Stimulated activated CD4-positive, alpha-beta T cell treated with anti-CD3 and anti-CD28 coated beads, Interleukin-1b, Interleukin-23, amount 100 ng/mL, for 1 hour (primary cell): ENCODE measurements around the gene HIRIP3.
A peak's percentile ranks its signal among the peaks of the same experiment; 100 is the strongest.

Experiments
- DNase-seq, 2 donors: peaks; one replicate each; pipeline ENCODE4 v3.0.0-alpha.2; 2020; ENCODE audit warnings: low read depth in 2 of 2

Gene HIRIP3

GRCh38 chr16:29983420-29984136 is 11.8 kb downstream of the HIRIP3 start:
- DNase-seq, result no peak

GRCh38 chr16:29982560-29983419 is 12.6 kb downstream of the HIRIP3 start:
- no peak for DNase-seq

- DNase-seq, result no peak
These were observed 16.7 kb downstream of the HIRIP3 start for GRCh38 chr16:29978564-29979270.

- DNase-seq, result no peak
These were observed 17.3 kb downstream of the HIRIP3 start for GRCh38 chr16:29978081-29978480.

GRCh38 chr16:29977063-29977825 is 18.2 kb downstream of the HIRIP3 start:
- no peak for DNase-seq

- no peak for DNase-seq
These were observed 19.5 kb downstream of the HIRIP3 start for GRCh38 chr16:29975811-29976511.

GRCh38 chr16:29975134-29975538 is 20.3 kb downstream of the HIRIP3 start:
- DNase-seq, result no peak

GRCh38 chr16:29974291-29975133 is 20.9 kb downstream of the HIRIP3 start:
- DNase-seq, result no peak

GRCh38 chr16:29973384-29974246 is 21.8 kb downstream of the HIRIP3 start, which contains the start of gene TAOK2:
Gene TAOK2, plus strand, starts transcription at chr16:29973868. Its CDS starts 3,905 bp downstream, at chr16:29977773.
- DNase-seq, result peak; percentile 80 to 83

GRCh38 chr16:29972992-29973383 is 22.4 kb downstream of the HIRIP3 start:
- DNase-seq, result no peak

GRCh38 chr16:29972500-29972899 is 22.9 kb downstream of the HIRIP3 start:
- DNase-seq, result no peak

- DNase-seq, result no peak
These were observed 24.1 kb downstream of the HIRIP3 start for GRCh38 chr16:29971304-29971703.

GRCh38 chr16:29968205-29968604 is 27.2 kb downstream of the HIRIP3 start:
- DNase-seq, result no peak

- no peak for DNase-seq
These were observed 32.2 kb downstream of the HIRIP3 start for GRCh38 chr16:29963021-29963743.

GRCh38 chr16:29962344-29962994 is 32.9 kb downstream of the HIRIP3 start:
- DNase-seq, result no peak

- DNase-seq, result peak; percentile 84 to 91
These were observed 33.7 kb downstream of the HIRIP3 start, which contains the start of gene TMEM219 for GRCh38 chr16:29961479-29962343. Gene TMEM219, plus strand, starts transcription at chr16:29962079. Its CDS starts 1,065 bp downstream, at chr16:29963144.

- no peak for DNase-seq
These were observed 34.3 kb downstream of the HIRIP3 start for GRCh38 chr16:29961127-29961478.
